Panc1 (cell line): ENCODE results near the gene CES2.

Source experiments
- CTCF ChIP-seq: fragments of 450-650 bp; IDR thresholded peaks from 2 replicates; pipeline ENCODE4 v1.5.1; 2017; ENCODE audit warnings: mild to moderate bottlenecking
- POLR2AphosphoS5 ChIP-seq: IDR thresholded peaks from 2 replicates; pipeline ENCODE4 v1.6.1; 2012; ENCODE audit warnings: mild to moderate bottlenecking, low read depth, low read length, moderate library complexity
- SIN3A ChIP-seq: IDR thresholded peaks from 2 replicates; pipeline ENCODE4 v1.6.1; 2012; ENCODE audit warnings: low read depth, mild to moderate bottlenecking, low read length, moderate library complexity, borderline replicate concordance; ENCODE audit not compliant: insufficient read depth

- TF ChIP-seq SIN3A (no peak), CTCF (no peak), POLR2AphosphoS5 (no peak)
Observed at GRCh38 chr16:66899945-66900710, 35.2 kb upstream of the CES2 start.
